ENCODE measurements around the gene PRPSAP1. TPM values are rescaled to one million over a fixed set of nuclear protein-coding genes. Genes with fewer than 3 reads are reported as not detected.
"Not testable (repeated sequence)": the region's sequence is repeated elsewhere in the genome, so short reads cannot be mapped to it uniquely, and the experiment has no call there.

The PRPSAP1 gene
- total RNA-seq, 1 donor from 2014 or later = 30.7 TPM

GRCh38 chr17:76312735-76313134 lies 41.0 kb downstream of the PRPSAP1 start:
- no peak for DNase-seq
- TF ChIP-seq CTCF (IDR thresholded peaks at IDR 0.05; ENCODE audit: borderline replicate concordance) = no peak
- intact Hi-C loops (cut with micrococcal nuclease) = no loop called here
- Histone ChIP-seq H3K27me3 (ENCODE audit: low read depth) (no peaks in the 10 kb centered on the region), H3K4me1 (peaks cover 10% of the 10 kb centered on the region), H3K9me3 (replicated peaks) (no peaks in the 10 kb centered on the region), H3K36me3 (peaks cover 72% of the 10 kb centered on the region), H3K27ac (replicated peaks) (no peak overlapping the region), H3K4me3 (no peak overlapping the region)

- H3K27ac ChIP-seq (replicated peaks) = no peak overlapping the region
- no peak overlapping the region for H3K4me3 ChIP-seq
- TF ChIP-seq CTCF (IDR thresholded peaks at IDR 0.05; ENCODE audit: borderline replicate concordance) = no peak
- no peaks in the 10 kb centered on the region for H3K4me1 ChIP-seq
- DNase-seq = no peak
- peaks cover 62% of the 10 kb centered on the region for H3K36me3 ChIP-seq
- no peaks in the 10 kb centered on the region for H3K27me3 ChIP-seq (ENCODE audit: low read depth)
- no peaks in the 10 kb centered on the region for H3K9me3 ChIP-seq (replicated peaks)
- intact Hi-C loops (cut with micrococcal nuclease) = no loop called here
Measured at GRCh38 chr17:76309461-76309860, 44.3 kb downstream of the PRPSAP1 start.

GRCh38 chr17:76307966-76308338 lies 45.8 kb downstream of the PRPSAP1 start, which contains the start of gene QRICH2:
QRICH2 (minus strand) TSS chr17:76308276; CDS start chr17:76307998, 278 bp downstream.
- intact Hi-C loops (cut with micrococcal nuclease) = no loop called here
- no peaks in the 10 kb centered on the region for H3K27me3 ChIP-seq (ENCODE audit: low read depth)
- TF ChIP-seq CTCF (IDR thresholded peaks at IDR 0.05; ENCODE audit: borderline replicate concordance) = no peak
- no peaks in the 10 kb centered on the region for H3K4me1 ChIP-seq
- H3K36me3 ChIP-seq = peaks cover 49% of the 10 kb centered on the region
- H3K9me3 ChIP-seq (replicated peaks) = no peaks in the 10 kb centered on the region
- H3K4me3 ChIP-seq = no peak within 1 kb of the TSS
- no peak for DNase-seq
- H3K27ac ChIP-seq (replicated peaks) = no peak within 1 kb of the TSS

- H3K4me3 ChIP-seq = no peak overlapping the region
- peaks cover 44% of the 10 kb centered on the region for H3K36me3 ChIP-seq
- DNase-seq = no peak
- no peaks in the 10 kb centered on the region for H3K27me3 ChIP-seq (ENCODE audit: low read depth)
- intact Hi-C loops (cut with micrococcal nuclease) = no loop called here
- TF ChIP-seq CTCF (IDR thresholded peaks at IDR 0.05; ENCODE audit: borderline replicate concordance) = no peak
- no peaks in the 10 kb centered on the region for H3K4me1 ChIP-seq
- no peaks in the 10 kb centered on the region for H3K9me3 ChIP-seq (replicated peaks)
- no peak overlapping the region for H3K27ac ChIP-seq (replicated peaks)
Measured at GRCh38 chr17:76307299-76307965, 46.3 kb downstream of the PRPSAP1 start.

GRCh38 chr17:76305135-76305454 lies 48.6 kb downstream of the PRPSAP1 start:
- intact Hi-C loops (cut with micrococcal nuclease); H3K4me1 ChIP-seq; H3K27ac ChIP-seq (replicated peaks); DNase-seq; H3K27me3 ChIP-seq (ENCODE audit: low read depth); H3K9me3 ChIP-seq (replicated peaks); H3K4me3 ChIP-seq: not testable (repeated sequence)
- peaks cover 20% of the 10 kb centered on the region for H3K36me3 ChIP-seq

- Histone ChIP-seq H3K27ac (replicated peaks) (no peak overlapping the region), H3K36me3 (peaks cover 14% of the 10 kb centered on the region), H3K27me3 (ENCODE audit: low read depth) (no peaks in the 10 kb centered on the region), H3K9me3 (replicated peaks) (no peaks in the 10 kb centered on the region), H3K4me1 (no peaks in the 10 kb centered on the region), H3K4me3 (no peak overlapping the region)
- DNase-seq = no peak
- intact Hi-C loops (cut with micrococcal nuclease) = loop anchor here (5.0 kb wide), 1 partner anchor 93 kb away; no protein-coding TSS in a partner anchor
- no peak for TF ChIP-seq CTCF (IDR thresholded peaks at IDR 0.05; ENCODE audit: borderline replicate concordance)
Measured at GRCh38 chr17:76304226-76305134, 49.2 kb downstream of the PRPSAP1 start.
